ENCODE results near the gene P4HA1. TPM values are rescaled to one million over a fixed set of nuclear protein-coding genes. Genes with fewer than 3 reads are reported as not detected.
"Not testable (repeated sequence)": the region's sequence is repeated elsewhere in the genome, so short reads cannot be mapped to it uniquely, and the experiment has no call there.

Gene P4HA1
- total and polyA plus RNA-seq, 3 donors from 2014 or later = 19.0 to 28.1 (median 20.2) TPM

GRCh38 chr10:72997099-72997498 is 99.6 kb downstream of the P4HA1 start:
- Histone ChIP-seq H3K9me3 (no peaks in the 10 kb centered on the region), H3K27me3 (no peaks in the 10 kb centered on the region), H3K4me1 (no peaks in the 10 kb centered on the region), H3K27ac (no peak overlapping the region), H3K36me3 (ENCODE audit: low read depth, missing control alignments) (peaks cover 1% of the 10 kb centered on the region), H3K4me3 (no peak overlapping the region)
- intact Hi-C loops (cut with DNase I; ENCODE audit: low total_unique reads) = no loop called here
- WGBS, 2 donors = 89 to 94% methylated on average over 2 of the region's 2 CpGs
- DNase-seq = no peak
- no peak for TF ChIP-seq CTCF (IDR thresholded peaks at IDR 0.05)
- TF ChIP-seq POLR2A (IDR thresholded peaks at IDR 0.05) = no peak

GRCh38 chr10:72995459-72995858 is 101.2 kb downstream of the P4HA1 start:
- DNase-seq; intact Hi-C loops (cut with DNase I; ENCODE audit: low total_unique reads); H3K4me3 ChIP-seq; H3K36me3 ChIP-seq (ENCODE audit: low read depth, missing control alignments); H3K9me3 ChIP-seq; H3K4me1 ChIP-seq; H3K27ac ChIP-seq; H3K27me3 ChIP-seq: not testable (repeated sequence)

GRCh38 chr10:72989771-72990170 is 106.9 kb downstream of the P4HA1 start:
- H3K4me3 ChIP-seq; H3K9me3 ChIP-seq; H3K4me1 ChIP-seq; intact Hi-C loops (cut with DNase I; ENCODE audit: low total_unique reads); H3K36me3 ChIP-seq (ENCODE audit: low read depth, missing control alignments); DNase-seq; H3K27me3 ChIP-seq; H3K27ac ChIP-seq: not testable (repeated sequence)
- WGBS, 2 donors = 79 to 81% methylated on average over 3 to 6 of the region's 7 CpGs

GRCh38 chr10:72984618-72985017 is 112.0 kb downstream of the P4HA1 start:
- intact Hi-C loops (cut with DNase I; ENCODE audit: low total_unique reads); H3K27ac ChIP-seq; H3K36me3 ChIP-seq (ENCODE audit: low read depth, missing control alignments); DNase-seq; H3K4me1 ChIP-seq; H3K4me3 ChIP-seq; H3K9me3 ChIP-seq; H3K27me3 ChIP-seq: not testable (repeated sequence)
- 89 to 93% methylated on average over 4 of the region's 4 CpGs for WGBS, 2 donors

- 85 to 88% methylated on average over 2 of the region's 2 CpGs for WGBS, 2 donors
- intact Hi-C loops (cut with DNase I; ENCODE audit: low total_unique reads) = no loop called here
- H3K9me3 ChIP-seq = no peaks in the 10 kb centered on the region
- TF ChIP-seq CTCF (IDR thresholded peaks at IDR 0.05) (no peak), POLR2A (IDR thresholded peaks at IDR 0.05) (no peak)
- DNase-seq = no peak
- H3K4me1 ChIP-seq = no peaks in the 10 kb centered on the region
- no peaks in the 10 kb centered on the region for H3K36me3 ChIP-seq (ENCODE audit: low read depth, missing control alignments)
- no peaks in the 10 kb centered on the region for H3K27me3 ChIP-seq
- no peak overlapping the region for H3K4me3 ChIP-seq
- no peak overlapping the region for H3K27ac ChIP-seq
These were observed 114.7 kb downstream of the P4HA1 start for GRCh38 chr10:72981882-72982529.

GRCh38 chr10:72981028-72981881 is 115.4 kb downstream of the P4HA1 start:
- Histone ChIP-seq H3K4me3 (no peak overlapping the region), H3K27ac (no peak overlapping the region), H3K4me1 (no peaks in the 10 kb centered on the region), H3K36me3 (ENCODE audit: low read depth, missing control alignments) (no peaks in the 10 kb centered on the region), H3K9me3 (no peaks in the 10 kb centered on the region), H3K27me3 (no peaks in the 10 kb centered on the region)
- intact Hi-C loops (cut with DNase I; ENCODE audit: low total_unique reads) = no loop called here
- no peak for DNase-seq
- WGBS, 2 donors = 90 to 95% methylated on average over 2 to 4 of the region's 4 CpGs
- TF ChIP-seq CTCF (IDR thresholded peaks at IDR 0.05) = no peak
- no peak for TF ChIP-seq POLR2A (IDR thresholded peaks at IDR 0.05)

Measured in testis (tissue), 3 donors.